Ascending aorta (tissue), 2 donors: ENCODE measurements around the gene NPY. TPM values are rescaled to one million over a fixed set of nuclear protein-coding genes. Genes with fewer than 3 reads are reported as not detected.

ENCODE experiments used
- DNase-seq, 2 donors: peaks; one replicate each; pipeline ENCODE4 v3.0.0-alpha.2; 2019; ENCODE audit warnings: low spot score in 2 of 2
- H3K27ac ChIP-seq, 2 donors: fragments of 200-600 bp; sonication (generic); one replicate each; pipeline ENCODE4 v1.5.1; 2016 to 2017; ENCODE audit warnings: mild to moderate bottlenecking in 1 of 2
- H3K27me3 ChIP-seq: fragments of 200-600 bp; sonication (generic); one replicate; pipeline ENCODE4 v1.5.1; 2017
- H3K36me3 ChIP-seq, 2 donors: fragments of 200-600 bp; sonication (generic); one replicate each; pipeline ENCODE4 v1.5.1; 2016
- H3K4me1 ChIP-seq, 2 donors: fragments of 200-600 bp; sonication (generic); one replicate each; pipeline ENCODE4 v1.5.1; 2016 to 2017; ENCODE audit warnings: mild to moderate bottlenecking in 1 of 2
- H3K4me3 ChIP-seq, 2 donors: fragments of 200-600 bp; sonication (generic); one replicate each; pipeline ENCODE4 v1.5.1; 2016 to 2017; ENCODE audit warnings: mild to moderate bottlenecking in 1 of 2
- H3K9me3 ChIP-seq, 2 donors: fragments of 200-600 bp; sonication (generic); one replicate each; pipeline ENCODE4 v1.5.1; 2016
- CTCF ChIP-seq, 3 experiments: fragments of 200-600 bp in 2 of 3; fragments of 450-650 bp in 1 of 3; sonication (generic) in 2 of 3; IDR thresholded peaks; one replicate each; pipeline ENCODE4 v1.5.1; 2016 to 2019; ENCODE audit warnings: antibody characterized with exemption in 3 of 3, mild to moderate bottlenecking in 1 of 3, moderate library complexity in 1 of 3
- intact Hi-C: fragments of 100-400 bp; cut with DNase I; formaldehyde crosslinking; loops from one replicate; pipeline ENCODE4 v1.15.1; 2023
- total RNA-seq: library from RNA; depleted of rRNA; stranded (reverse); fragments of >200 nt; gene quantifications from one replicate; pipeline ENCODE4 v1.1.0, GENCODE V29; 2016

The NPY gene
- total RNA-seq, 1 donor from 2014 or later: not detected

GRCh38 chr7:24313777-24314176, 29.8 kb downstream of the NPY start:
- no peak overlapping the region for H3K4me3 ChIP-seq
- no peaks in the 10 kb centered on the region for H3K9me3 ChIP-seq
- H3K27ac ChIP-seq: no peak overlapping the region
- TF ChIP-seq CTCF (IDR thresholded peaks at IDR 0.05): no peak
- H3K4me1 ChIP-seq: no peaks in the 10 kb centered on the region
- no peak for DNase-seq
- H3K36me3 ChIP-seq: no peaks in the 10 kb centered on the region
- no peaks in the 10 kb centered on the region for H3K27me3 ChIP-seq
- intact Hi-C loops: no loop called here

GRCh38 chr7:24316340-24316739, 32.4 kb downstream of the NPY start:
- Histone ChIP-seq H3K27ac (no peak overlapping the region), H3K36me3 (no peaks in the 10 kb centered on the region), H3K4me1 (no peaks in the 10 kb centered on the region), H3K27me3 (no peaks in the 10 kb centered on the region), H3K9me3 (no peaks in the 10 kb centered on the region), H3K4me3 (no peak overlapping the region)
- TF ChIP-seq CTCF (IDR thresholded peaks at IDR 0.05): no peak
- DNase-seq: no peak
- intact Hi-C loops: no loop called here

GRCh38 chr7:24318326-24318725, 34.3 kb downstream of the NPY start:
- Histone ChIP-seq H3K27me3 (no peaks in the 10 kb centered on the region), H3K9me3 (no peaks in the 10 kb centered on the region), H3K4me1 (no peaks in the 10 kb centered on the region), H3K27ac (no peak overlapping the region), H3K4me3 (no peak overlapping the region), H3K36me3 (no peaks in the 10 kb centered on the region)
- intact Hi-C loops: no loop called here
- no peak for TF ChIP-seq CTCF (IDR thresholded peaks at IDR 0.05)
- no peak for DNase-seq

GRCh38 chr7:24319209-24319608, 35.2 kb downstream of the NPY start:
- H3K27me3 ChIP-seq: no peaks in the 10 kb centered on the region
- no peak for TF ChIP-seq CTCF (IDR thresholded peaks at IDR 0.05)
- DNase-seq: no peak
- H3K4me1 ChIP-seq: no peaks in the 10 kb centered on the region
- intact Hi-C loops: no loop called here
- H3K27ac ChIP-seq: no peak overlapping the region
- no peaks in the 10 kb centered on the region for H3K36me3 ChIP-seq
- no peak overlapping the region for H3K4me3 ChIP-seq
- no peaks in the 10 kb centered on the region for H3K9me3 ChIP-seq

- Histone ChIP-seq H3K4me3 (no peak overlapping the region), H3K27me3 (no peaks in the 10 kb centered on the region), H3K36me3 (no peaks in the 10 kb centered on the region), H3K4me1 (no peaks in the 10 kb centered on the region), H3K9me3 (no peaks in the 10 kb centered on the region), H3K27ac (no peak overlapping the region)
- no peak for DNase-seq
- no peak for TF ChIP-seq CTCF (IDR thresholded peaks at IDR 0.05)
- intact Hi-C loops: no loop called here
Observed at GRCh38 chr7:24323961-24324480, 40.0 kb downstream of the NPY start.

GRCh38 chr7:24325708-24326107, 41.7 kb downstream of the NPY start:
- no peak for DNase-seq
- intact Hi-C loops: no loop called here
- Histone ChIP-seq H3K4me3 (no peak overlapping the region), H3K27me3 (no peaks in the 10 kb centered on the region), H3K36me3 (no peaks in the 10 kb centered on the region), H3K9me3 (no peaks in the 10 kb centered on the region), H3K4me1 (no peaks in the 10 kb centered on the region), H3K27ac (no peak overlapping the region)
- no peak for TF ChIP-seq CTCF (IDR thresholded peaks at IDR 0.05)
